Stromal cell of bone marrow (primary cell): ENCODE data around the gene ALDH3A2.
"Not testable (repeated sequence)": the region's sequence is repeated elsewhere in the genome, so short reads cannot be mapped to it uniquely, and the experiment has no call there.

Source experiments
- DNase-seq: peaks from one replicate; pipeline ENCODE4 v3.0.0-alpha.2; 2012; ENCODE audit warnings: low read depth

Gene ALDH3A2

DNA sequence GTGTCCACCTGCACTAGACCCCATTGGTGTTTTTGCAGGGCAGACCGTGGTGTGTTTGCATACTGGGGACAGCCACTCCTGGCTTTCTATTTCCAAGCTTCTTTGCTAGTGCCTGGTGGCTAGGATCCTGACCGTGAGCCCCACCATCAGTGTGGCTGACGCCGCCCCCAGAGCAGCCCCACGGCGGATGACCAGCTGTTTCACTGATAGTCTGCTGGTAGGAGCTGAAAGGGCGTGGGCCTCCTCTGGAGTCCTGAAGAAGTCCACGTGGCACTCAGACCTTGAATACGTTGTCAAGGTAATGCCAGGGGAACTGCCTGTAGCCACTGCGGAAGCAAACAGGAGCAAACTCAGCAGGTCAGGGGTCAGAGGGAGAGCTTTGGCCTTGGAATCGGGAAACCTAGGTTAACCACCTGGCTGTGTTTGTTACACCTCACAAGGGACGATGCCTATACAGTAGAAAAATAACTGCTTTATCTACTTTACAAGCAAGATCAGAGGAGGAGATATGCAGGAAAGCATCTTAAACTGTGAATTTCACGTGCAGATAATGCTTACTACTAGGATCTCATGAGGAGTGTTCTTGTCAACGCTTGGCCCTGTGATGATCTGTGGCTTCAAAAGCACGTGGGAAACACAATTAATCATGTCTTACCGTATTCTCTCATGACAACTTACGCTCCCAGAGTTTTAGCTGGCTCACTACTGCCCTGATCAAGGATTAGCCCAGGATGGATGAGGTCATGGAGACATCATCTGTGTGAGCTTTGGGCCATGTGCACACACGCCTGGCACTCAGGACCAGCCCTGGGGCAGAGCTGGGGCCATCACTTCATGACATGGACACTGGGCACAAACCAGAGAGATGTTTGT, 30.3 kb downstream of the ALDH3A2 start:
- no peak for DNase-seq

GRCh38 chr17:19683117-19683516, 34.6 kb downstream of the ALDH3A2 start:
- no peak for DNase-seq

DNA sequence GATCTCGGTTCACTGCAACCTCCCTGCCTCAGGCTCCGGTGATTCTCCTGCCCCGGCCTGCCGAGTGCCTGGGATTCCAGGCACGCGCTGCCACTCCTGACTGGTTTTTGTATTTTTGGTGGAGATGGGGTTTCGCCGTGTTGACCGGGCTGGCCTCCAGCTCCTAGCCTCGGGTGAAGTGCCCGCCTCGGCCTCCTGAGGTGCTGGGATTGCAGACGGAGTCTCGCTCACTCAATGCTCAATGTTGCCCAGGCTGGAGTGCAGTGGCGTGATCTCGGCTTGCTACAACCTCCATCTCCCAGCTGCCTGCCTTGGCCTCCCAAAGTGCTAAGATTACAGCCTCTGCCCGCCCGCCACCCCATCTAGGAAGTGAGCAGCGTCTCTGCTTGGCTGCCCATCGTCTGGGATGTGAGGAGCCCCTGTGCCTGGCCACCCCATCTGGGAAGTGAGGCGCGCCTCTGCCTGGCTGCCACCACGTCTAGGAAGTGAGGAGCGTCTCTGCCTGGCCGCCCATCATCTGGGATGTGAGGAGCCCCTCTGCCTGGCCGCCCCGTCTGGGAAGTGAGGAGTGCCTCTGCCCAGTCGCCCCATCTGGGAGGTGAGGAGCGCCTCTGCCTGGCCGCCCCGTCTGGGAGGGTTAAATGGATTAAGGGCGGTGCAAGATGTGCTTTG, 36.5 kb downstream of the ALDH3A2 start:
- not testable (repeated sequence) for DNase-seq

DNA sequence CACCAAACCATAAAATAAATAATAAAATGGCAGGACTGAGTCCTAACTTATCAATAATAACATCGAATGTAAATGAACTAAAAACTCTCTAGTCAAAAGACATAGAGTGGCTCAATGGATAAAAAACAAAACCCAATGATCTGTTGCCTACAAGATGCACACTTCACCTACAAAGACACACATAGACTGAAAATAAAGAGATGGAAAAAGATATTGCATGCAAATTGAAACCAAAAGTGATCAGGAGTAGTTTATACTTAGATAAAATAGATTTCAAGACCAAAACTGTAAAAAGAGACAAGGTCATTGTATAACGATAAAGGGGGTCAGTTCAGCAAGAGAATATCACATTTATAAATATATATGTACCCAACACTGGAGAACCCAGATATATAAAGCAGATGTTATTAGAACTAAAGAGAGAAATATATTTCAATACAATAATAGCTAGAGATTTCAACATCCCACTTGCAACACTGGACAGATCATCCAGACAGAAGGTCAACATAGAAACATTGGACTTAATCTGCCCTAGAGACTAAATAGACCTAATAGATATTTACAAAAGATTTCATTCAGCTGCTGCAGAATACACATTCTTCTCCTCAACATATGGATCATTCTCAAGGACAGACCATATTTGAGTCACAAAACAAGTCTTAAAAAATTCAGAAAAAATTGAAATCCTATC, 38.0 kb downstream of the ALDH3A2 start:
- DNase-seq: no peak

GRCh38 chr17:19702217-19702641, 53.7 kb downstream of the ALDH3A2 start:
- DNase-seq: no peak

- no peak for DNase-seq
These were observed 54.7 kb downstream of the ALDH3A2 start for GRCh38 chr17:19703106-19703827.

DNA sequence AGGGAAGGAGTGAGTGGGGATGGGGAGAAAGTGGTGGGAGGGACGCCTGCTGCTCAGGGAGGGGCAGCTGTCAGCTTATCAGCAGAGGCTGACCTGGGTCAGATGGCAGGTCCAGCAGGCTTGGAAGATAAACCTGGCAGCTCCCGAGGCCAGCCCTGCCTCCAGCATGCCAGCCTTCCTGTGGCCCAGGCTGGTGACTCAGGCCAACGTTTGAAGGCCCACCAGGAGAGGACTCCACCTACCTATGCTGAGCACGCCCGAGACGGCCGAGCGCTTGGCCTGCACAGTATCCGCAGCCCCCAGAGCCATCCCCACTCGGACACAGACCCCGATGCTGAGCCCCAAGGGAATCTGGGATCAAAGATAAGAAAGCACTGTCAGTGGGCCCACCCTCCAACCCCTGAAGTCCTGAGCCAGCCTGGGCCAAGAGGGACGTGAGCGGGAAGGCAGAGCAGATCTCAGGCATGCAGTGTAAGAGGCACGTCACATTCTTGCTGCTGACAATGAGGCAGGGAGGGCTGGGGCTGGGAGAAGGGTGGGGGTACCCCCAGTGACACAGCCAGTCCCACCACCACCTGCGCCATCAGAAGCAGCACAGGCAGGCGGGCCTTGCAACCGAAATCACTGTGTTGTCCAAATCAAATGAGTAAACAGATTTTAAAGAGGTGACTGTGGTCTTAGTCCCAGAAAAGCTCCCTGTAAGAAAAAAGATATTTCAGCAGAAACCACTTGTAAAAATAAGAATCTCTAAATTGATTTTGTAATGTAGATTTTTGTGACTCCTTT, 55.5 kb downstream of the ALDH3A2 start:
- DNase-seq: no peak

- DNase-seq: no peak
These were observed 56.6 kb downstream of the ALDH3A2 start for GRCh38 chr17:19705201-19705600.

DNA sequence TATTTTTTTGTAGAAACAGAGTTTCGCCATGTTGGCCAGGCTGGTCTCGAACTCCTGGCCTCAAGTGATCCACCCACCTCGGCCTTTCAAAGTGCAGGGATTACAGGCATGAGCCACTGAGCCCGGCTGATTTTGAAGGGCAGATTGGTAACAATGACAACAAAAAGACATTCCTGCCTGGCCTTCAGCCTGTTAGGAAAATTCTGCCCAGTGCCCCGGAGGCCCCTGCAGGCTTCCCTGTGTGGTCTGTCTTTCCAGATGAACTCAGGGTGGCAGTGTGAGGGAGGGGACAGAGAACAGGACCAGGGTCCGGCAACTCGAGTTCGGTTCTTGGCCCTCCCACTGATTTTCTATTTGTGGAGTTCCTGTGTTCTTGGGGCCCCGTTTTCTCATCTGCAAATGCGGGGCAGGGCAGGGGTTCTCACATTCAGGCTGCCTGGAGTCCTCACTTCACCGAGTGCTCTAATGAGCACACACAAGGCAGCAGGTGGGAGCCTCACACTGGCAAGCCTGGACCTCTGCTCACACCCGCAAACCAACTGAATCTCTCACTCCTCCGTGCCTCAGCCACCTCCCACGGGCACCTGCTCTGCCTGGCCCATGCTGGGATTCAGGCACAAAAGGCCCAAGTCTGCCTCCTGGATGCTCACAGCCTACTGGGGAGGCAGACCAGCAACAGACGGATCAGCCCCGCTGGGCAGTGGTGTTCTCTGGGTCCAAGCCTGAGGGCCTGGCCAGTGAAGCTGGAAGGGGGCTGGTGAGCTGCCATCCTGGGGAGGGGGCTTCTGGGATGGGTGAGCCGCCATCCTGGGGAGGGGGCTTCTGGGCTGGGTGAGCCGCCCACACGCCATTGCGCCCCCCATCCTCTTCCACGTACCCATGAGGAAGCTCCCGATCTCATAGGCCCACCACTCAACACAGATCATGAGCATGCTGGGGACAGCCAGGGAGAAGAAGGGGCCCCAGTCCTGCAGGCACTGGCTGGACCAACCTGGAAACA, 57.5 kb downstream of the ALDH3A2 start:
- no peak for DNase-seq

DNA sequence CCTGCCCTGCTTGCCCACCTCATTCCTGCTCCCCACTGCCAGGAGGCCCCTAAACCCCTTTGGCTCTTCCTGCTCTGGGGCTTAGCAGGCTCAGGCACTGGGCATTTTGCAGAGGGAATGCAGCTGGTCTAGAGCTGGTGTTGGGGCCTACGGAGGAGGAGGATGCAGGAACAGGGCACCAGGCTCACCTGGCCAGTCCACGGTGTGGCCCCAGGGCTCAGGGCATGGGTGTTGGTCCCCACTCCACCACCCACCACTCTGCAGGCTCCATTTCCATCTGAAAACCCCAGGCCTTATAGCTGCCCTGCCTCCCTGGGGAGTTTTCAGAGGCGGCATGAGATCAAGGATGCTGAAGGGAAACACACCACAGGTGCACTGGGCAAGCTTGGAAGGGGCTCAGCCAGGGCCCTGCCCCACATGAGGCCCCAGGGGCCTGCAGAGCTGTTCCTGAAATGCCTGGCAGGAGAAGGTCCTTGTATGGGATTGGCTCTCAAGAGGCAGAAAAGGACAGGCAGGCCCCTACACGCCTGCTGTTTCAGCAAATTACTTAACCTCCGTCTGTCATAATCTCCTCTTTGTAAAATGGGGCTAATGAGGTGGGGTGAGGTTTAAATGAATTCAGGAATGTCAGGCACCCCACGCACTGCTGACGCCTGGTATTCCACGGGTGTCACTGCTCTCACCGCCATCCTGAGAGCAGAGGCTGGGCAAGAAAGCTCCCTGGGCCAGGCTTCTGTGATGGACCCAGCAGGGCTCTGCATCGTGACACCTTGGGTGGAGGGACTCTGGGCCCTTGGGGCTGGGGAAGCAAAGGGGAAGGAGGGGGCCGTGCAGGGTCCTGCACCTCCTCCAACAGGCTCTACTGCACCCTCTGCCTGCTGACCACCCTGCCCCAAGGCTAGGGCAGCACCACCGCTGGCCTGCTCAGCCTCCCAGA, 58.5 kb downstream of the ALDH3A2 start:
- no peak for DNase-seq

GRCh38 chr17:19707728-19708221, 59.2 kb downstream of the ALDH3A2 start:
- no peak for DNase-seq

- DNase-seq: no peak
These were observed 60.1 kb downstream of the ALDH3A2 start for GRCh38 chr17:19708431-19709175.

DNA sequence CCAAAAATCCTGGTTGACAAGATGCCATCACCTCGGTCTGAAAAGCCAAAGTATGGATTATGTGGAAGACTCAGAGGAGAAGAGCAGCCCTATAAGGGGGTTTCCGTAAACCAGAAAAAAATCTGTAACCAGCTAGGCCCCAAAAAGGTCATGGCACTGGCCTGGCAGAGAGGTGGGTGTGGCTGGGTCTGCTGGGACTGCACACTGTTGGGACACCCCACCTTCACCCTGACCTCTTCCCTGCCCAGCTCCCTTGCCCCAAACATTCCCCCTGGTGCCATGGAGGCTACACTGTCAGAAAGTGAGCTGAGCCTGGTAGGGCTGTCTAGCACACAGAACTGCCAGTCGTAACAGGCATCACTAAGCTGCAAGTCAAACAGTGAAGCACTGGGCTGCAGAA, 61.3 kb downstream of the ALDH3A2 start:
- no peak for DNase-seq

DNA sequence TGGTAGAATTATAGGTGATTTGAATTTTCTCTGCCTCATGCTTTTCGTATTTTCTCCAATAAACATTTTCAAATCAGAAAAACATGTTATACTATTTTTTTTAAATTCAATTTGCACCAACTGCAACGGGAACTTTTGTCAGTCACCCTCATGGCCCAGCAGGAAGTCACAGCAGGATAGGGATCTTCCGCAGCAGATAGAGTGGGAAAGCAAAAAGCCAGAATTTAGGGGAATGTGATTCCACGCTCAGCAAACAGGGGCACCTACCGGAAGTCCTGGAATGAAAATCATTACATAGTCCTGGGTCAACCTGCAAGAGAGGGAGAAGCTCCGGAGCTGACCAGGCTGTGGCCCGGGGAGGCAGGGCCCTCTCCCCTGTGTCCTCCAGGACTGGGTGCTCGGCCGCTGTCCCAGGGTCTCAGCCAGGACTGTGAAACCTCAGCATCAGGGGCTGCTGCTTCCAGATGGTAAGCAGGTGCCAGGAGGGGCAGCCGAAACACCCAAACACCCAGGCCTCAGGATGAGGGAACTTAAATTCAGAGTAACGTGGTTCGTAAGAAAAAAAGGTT, 64.0 kb downstream of the ALDH3A2 start:
- no peak for DNase-seq

GRCh38 chr17:19713462-19713861, 64.9 kb downstream of the ALDH3A2 start:
- DNase-seq: no peak

DNA sequence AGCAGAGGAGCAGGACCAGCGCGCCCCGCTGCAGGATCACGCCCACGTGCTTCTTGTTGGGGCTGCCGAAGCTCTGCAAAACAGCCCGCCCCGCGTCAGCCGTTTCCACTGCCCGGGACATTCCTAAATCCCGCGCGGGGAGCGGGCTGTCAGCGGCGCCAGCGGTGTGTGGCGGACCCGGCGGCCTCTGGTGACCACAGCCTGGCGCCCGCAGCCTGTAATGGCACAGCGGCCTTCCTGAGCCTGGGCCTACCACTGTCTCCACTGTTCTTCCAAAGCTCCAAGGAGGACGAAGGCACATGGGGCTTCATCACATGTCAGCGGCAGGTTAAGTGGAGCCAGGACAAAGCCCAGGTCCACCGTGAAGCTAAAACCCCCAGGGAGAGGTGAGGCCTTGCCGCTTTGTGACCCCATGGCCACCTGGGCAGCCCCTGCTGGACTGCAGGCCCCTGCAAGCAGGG, 65.4 kb downstream of the ALDH3A2 start:
- DNase-seq: no peak
